ENCODE data around the gene ARHGAP1. TPM values are rescaled to one million over a fixed set of nuclear protein-coding genes. Genes with fewer than 3 reads are reported as not detected.

Gene ARHGAP1
- total RNA-seq, 1 experiment from 2014 or later = 43.5 TPM

DNA sequence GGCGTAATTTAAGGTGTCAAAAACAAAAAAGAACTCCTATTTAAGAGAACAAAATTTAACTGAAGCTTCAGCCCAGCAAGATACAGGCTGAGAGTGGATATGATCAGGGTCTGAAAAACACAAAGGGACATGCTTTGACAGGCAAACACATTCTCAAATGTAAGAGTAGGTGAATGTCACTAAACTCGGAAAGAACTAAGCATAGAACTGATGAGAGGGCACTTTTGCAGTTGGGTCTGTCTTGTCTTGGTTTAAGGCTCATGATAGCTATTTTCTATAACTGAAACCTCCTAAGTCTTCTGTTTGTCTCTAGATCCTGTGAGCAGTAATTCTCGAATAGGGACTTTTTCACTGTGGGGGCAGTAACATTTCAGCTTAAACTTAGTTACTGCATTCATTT is 45.6 kb upstream of the ARHGAP1 start:
- Histone ChIP-seq H3K27ac (ENCODE audit: low read length) (no peak overlapping the region), H3K27me3 (ENCODE audit: control insufficient read depth, insufficient read depth, low read length) (no peaks in the 10 kb centered on the region), H3K36me3 (ENCODE audit: control insufficient read depth, insufficient read depth, low read length) (peaks cover 45% of the 10 kb centered on the region), H3K4me3 (ENCODE audit: low read depth in 2 of 2, low read length in 2 of 2) (no peak overlapping the region), H3K4me1 (ENCODE audit: control insufficient read depth, insufficient read depth, low read length) (no peaks in the 10 kb centered on the region), H3K9me3 (ENCODE audit: control insufficient read depth, insufficient read depth, low read depth, low read length) (no peaks in the 10 kb centered on the region)
- in situ Hi-C loops (cut with HindIII; ENCODE audit: low pct_unique_long_range_greater_than_20kb, low sequenced_read_pairs) (no loop called here), intact Hi-C loops (cut with micrococcal nuclease; ENCODE audit: unreplicated experiment) (no loop called here)
- POLR2A ChIA-PET = no interaction called here
- CTCF ChIA-PET = no interaction called here
- ATAC-seq (no peak), DNase-seq (ENCODE audit: low read depth, low spot score) (no peak)
- TF ChIP-seq POLR2AphosphoS5 (IDR thresholded peaks at IDR 0.05; ENCODE audit: low read depth, low read length) = no peak
- no peak for TF ChIP-seq REST (IDR thresholded peaks at IDR 0.05; ENCODE audit: insufficient read depth in 1 of 2, low read depth in 2 of 2, low read length in 1 of 2)
- TF ChIP-seq TCF7L2 (IDR thresholded peaks at IDR 0.05; ENCODE audit: low read depth, low read length) = no peak
- TF ChIP-seq SIN3A (IDR thresholded peaks at IDR 0.05; ENCODE audit: borderline replicate concordance, insufficient read depth, low read depth, low read length) = no peak
- TF ChIP-seq CTCF (IDR thresholded peaks at IDR 0.05) = no peak
- BruUV-seq (replicated peaks) = no TSS peak

GRCh38 chr11:46745328-46745727 is 44.9 kb upstream of the ARHGAP1 start:
- no peaks in the 10 kb centered on the region for H3K4me1 ChIP-seq (ENCODE audit: control insufficient read depth, insufficient read depth, low read length)
- BruUV-seq (replicated peaks) = no TSS peak
- no peak overlapping the region for H3K4me3 ChIP-seq (ENCODE audit: low read depth in 2 of 2, low read length in 2 of 2)
- TF ChIP-seq TCF7L2 (IDR thresholded peaks at IDR 0.05; ENCODE audit: low read depth, low read length) (no peak), REST (IDR thresholded peaks at IDR 0.05; ENCODE audit: insufficient read depth in 1 of 2, low read depth in 2 of 2, low read length in 1 of 2) (no peak)
- no peaks in the 10 kb centered on the region for H3K9me3 ChIP-seq (ENCODE audit: control insufficient read depth, insufficient read depth, low read depth, low read length)
- H3K36me3 ChIP-seq (ENCODE audit: control insufficient read depth, insufficient read depth, low read length) = peaks cover 39% of the 10 kb centered on the region
- no peak overlapping the region for H3K27ac ChIP-seq (ENCODE audit: low read length)
- ATAC-seq = no peak
- H3K27me3 ChIP-seq (ENCODE audit: control insufficient read depth, insufficient read depth, low read length) = no peaks in the 10 kb centered on the region
- CTCF ChIA-PET = no interaction called here
- POLR2A ChIA-PET = no interaction called here
- intact Hi-C loops (cut with micrococcal nuclease; ENCODE audit: unreplicated experiment) (no loop called here), in situ Hi-C loops (cut with HindIII; ENCODE audit: low pct_unique_long_range_greater_than_20kb, low sequenced_read_pairs) (no loop called here)
- no peak for DNase-seq (ENCODE audit: low read depth, low spot score)

Measured in Panc1 (cell line).